ENCODE measurements around the gene KCNS1.
A peak's percentile ranks its signal among the peaks of the same experiment; 100 is the strongest.

KCNS1 gene

DNA sequence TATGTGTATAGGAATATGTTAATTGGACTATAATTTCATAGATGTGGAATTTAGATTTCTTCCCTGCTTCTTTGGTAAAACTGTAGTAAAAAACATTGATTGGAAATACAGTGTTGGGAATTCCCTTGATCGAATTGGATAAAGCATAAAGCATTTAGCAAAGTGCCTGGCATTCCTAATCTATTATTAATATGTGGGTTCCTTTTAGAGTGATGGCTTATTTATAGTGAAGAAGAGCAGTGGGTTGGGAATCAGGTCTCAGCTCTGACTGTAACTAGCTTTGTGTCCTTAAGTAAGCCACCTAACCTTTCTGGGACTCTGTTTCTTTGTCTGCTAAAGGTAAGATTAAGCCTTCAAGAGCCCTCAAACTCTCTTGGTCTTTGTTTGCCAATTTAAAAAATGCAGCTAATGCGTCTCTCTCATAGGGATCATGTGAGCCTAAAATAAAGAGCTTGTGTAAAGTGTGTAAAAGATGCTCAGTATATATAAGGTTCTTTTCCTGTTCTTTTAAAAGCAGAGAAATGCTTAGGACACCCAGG is 53.3 kb downstream of the KCNS1 start:
- DNase-seq (ENCODE audit: low spot score) = no peak

DNA sequence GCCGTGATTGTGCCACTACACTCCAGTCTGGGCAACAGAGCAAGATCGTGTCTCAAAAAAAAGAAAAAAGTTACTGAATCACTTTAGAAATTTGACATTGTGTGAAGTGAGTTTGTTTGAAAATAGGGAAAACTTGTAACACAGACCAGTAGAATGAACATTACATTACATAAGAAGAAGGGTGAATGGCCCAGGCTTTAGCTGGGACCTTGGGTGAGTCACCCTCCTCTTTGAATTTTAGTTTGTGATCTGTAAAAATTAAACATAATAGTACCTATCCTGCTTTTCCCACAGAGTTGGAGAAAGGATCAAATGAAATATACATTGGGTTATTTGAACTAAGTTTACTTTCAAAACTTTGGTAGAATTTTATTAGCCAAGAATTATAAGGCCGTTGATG is 56.3 kb downstream of the KCNS1 start:
- no peak for DNase-seq (ENCODE audit: low spot score)

DNA sequence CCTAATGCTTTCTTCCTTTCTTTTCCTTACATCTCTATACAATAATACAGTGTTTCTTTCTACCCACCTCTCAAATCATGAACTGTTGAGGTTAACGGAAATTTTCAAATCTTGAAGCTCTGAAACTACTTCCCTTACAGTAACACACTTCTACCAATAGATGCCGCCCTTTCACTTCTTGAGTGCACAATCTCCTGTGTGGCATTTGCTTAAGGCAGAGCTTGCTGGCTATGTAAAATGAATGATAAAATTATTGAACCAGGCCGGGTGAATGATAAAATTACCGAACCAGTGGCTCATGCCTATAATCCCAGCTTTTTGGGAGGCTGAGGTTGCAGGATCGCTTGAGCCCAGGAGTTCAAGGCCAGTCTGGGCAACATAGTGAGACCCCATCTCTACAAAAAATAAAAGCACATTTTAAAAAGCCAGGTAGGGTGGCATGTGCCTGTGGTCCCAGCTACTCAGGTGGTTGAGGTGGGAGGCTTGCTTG is 56.8 kb downstream of the KCNS1 start:
- peak; percentile 78 for DNase-seq (ENCODE audit: low spot score)

DNA sequence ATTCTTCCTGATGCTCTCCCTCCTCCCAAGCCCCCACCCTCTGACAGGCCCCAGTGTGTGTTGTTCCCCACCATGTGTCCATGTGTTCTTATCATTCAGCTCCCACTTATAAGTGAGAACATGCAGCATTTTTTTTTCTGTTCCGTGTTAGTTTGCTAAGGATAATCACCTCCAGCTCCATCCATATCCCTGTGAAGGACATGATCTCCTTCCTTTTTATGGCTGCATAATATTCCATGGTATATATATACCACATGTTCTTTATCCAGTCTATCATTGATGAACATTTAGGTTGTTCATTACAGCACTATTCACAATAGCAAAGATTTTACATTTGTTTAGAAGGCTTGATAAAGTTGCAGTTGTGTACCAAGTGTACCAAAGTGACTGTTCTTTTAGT is 57.9 kb downstream of the KCNS1 start:
- DNase-seq (ENCODE audit: low spot score) = no peak
